HG02981 (cell line): ENCODE measurements around the gene CD36.

ENCODE experiments used
- ATAC-seq: cut with Tn5 transposase; IDR thresholded peaks from one replicate; pipeline ENCODE4 v1.9.1; 2021; ENCODE audit warnings: mild to moderate bottlenecking, moderate library complexity; ENCODE audit not compliant: unreplicated experiment

CD36 gene

GRCh38 chr7:80623503-80624252 lies 14.8 kb upstream of the CD36 start:
- ATAC-seq, result no peak

GRCh38 chr7:80624763-80625162 lies 13.7 kb upstream of the CD36 start:
- no peak for ATAC-seq

GRCh38 chr7:80629023-80629422 lies 9.4 kb upstream of the CD36 start:
- ATAC-seq, result no peak

GRCh38 chr7:80630608-80631405 lies 7.6 kb upstream of the CD36 start:
- no peak for ATAC-seq

- no peak for ATAC-seq
Measured at GRCh38 chr7:80631421-80631820, 7.0 kb upstream of the CD36 start.

- ATAC-seq, result no peak
Measured at GRCh38 chr7:80632139-80632538, 6.3 kb upstream of the CD36 start.

- no peak for ATAC-seq
Measured at GRCh38 chr7:80632819-80633218, 5.6 kb upstream of the CD36 start.

GRCh38 chr7:80634505-80634904 lies 3.9 kb upstream of the CD36 start:
- no peak for ATAC-seq

GRCh38 chr7:80635533-80635932 lies 2.9 kb upstream of the CD36 start:
- no peak for ATAC-seq

GRCh38 chr7:80635998-80636397 lies 2.4 kb upstream of the CD36 start:
- ATAC-seq, result no peak

GRCh38 chr7:80636709-80637108 lies 1.7 kb upstream of the CD36 start:
- no peak for ATAC-seq

- ATAC-seq, result no peak
Measured at GRCh38 chr7:80637454-80637853, 988 bp upstream of the CD36 start.

GRCh38 chr7:80639011-80639410 lies 569 bp downstream of the CD36 start:
- ATAC-seq, result no peak

GRCh38 chr7:80640846-80641245 lies 2.4 kb downstream of the CD36 start:
- ATAC-seq, result no peak

GRCh38 chr7:80641548-80641947 lies 3.1 kb downstream of the CD36 start:
- no peak for ATAC-seq

- no peak for ATAC-seq
Measured at GRCh38 chr7:80642871-80643270, 4.4 kb downstream of the CD36 start.

GRCh38 chr7:80643336-80643915 lies 5.0 kb downstream of the CD36 start:
- no peak for ATAC-seq

- no peak for ATAC-seq
Measured at GRCh38 chr7:80644054-80644453, 5.6 kb downstream of the CD36 start.

- no peak for ATAC-seq
Measured at GRCh38 chr7:80646083-80646865, 7.8 kb downstream of the CD36 start.

- no peak for ATAC-seq
Measured at GRCh38 chr7:80647436-80647835, 9.0 kb downstream of the CD36 start.

GRCh38 chr7:80648031-80648600 lies 9.7 kb downstream of the CD36 start:
- ATAC-seq, result no peak
